NCI-H1417 treated with DMSO at 0.1 percent for 48 hours (cell line): Measurements from ENCODE around the gene FBLL1.
A peak's percentile ranks its signal among the peaks of the same experiment; 100 is the strongest.
"Not testable (repeated sequence)": the region's sequence is repeated elsewhere in the genome, so short reads cannot be mapped to it uniquely, and the experiment has no call there.

Experiments used
- DNase-seq: peaks from one replicate; lab custom pipeline; 2025; lab: John Stamatoyannopoulos, UW

FBLL1 gene

GRCh38 chr5:168528521-168529373 is at the start of gene FBLL1:
FBLL1 (plus strand) TSS chr5:168529305; CDS start chr5:168529505, 200 bp downstream.
- DNase-seq = no peak

GRCh38 chr5:168480601-168481000 is 48.5 kb upstream of the FBLL1 start:
- no peak for DNase-seq

- DNase-seq = no peak
Measured at GRCh38 chr5:168481330-168481788, 47.7 kb upstream of the FBLL1 start.

DNA sequence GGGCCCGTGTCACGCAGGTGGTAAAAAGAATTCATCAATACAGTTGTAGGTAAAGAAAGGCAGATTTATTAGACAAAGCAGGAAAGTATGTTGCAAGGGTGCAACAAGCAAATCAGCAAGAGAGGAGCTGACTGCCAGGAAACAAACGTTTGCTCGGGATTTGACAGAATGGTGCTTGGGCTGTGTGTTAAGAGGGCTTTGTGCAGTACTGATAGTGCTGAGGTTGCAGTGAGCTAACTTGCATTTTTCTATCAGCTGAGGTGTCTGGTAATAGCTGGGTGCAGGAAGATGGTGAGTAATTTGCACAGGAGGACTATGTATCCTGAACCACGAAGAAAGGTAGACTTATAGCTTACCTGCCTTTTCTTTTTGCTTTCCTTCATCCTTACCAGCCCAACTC is 46.7 kb upstream of the FBLL1 start:
- DNase-seq = no peak

DNA sequence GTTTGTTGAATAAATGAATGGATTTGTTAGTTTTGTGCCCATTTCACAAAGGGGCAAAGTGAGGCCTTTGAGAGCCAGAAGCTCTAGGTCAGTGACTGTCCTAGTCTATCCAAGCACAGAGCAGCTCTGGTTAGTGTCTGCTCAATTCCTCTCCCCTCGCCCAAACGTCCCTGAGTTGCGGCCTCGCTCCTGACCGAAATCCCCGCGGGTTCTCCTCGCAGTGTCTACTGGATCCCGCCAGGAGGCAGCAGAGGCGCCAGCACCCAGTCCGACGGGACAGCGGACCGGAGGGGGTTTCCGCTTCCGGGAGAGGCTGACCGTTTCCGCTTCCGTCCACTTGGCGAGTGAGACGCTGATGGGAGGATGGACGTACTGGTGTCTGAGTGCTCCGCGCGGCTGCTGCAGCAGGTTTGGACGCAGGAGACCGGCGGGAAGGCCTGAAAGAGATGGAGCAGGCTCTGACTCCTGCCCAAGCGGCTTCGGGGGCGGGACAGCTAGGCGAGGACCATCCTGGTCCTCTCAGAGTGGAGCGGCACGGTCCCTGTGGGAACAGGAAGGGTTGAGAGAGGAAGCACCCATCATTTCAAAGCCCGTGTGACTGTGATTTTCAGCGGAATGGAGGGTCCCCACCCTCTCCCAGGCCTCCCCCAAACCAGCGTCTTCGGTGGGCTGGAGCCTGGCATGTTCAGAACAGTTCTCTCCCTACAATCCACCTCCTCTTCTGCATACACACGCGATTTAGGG is 42.8 kb upstream of the FBLL1 start, which contains the start of gene RARS1:
TSS of gene RARS1 (plus strand) at position 336 of the 744 bp plus-strand sequence. CDS start at position 364, 28 bp downstream.
- peak; percentile 58 for DNase-seq

DNA sequence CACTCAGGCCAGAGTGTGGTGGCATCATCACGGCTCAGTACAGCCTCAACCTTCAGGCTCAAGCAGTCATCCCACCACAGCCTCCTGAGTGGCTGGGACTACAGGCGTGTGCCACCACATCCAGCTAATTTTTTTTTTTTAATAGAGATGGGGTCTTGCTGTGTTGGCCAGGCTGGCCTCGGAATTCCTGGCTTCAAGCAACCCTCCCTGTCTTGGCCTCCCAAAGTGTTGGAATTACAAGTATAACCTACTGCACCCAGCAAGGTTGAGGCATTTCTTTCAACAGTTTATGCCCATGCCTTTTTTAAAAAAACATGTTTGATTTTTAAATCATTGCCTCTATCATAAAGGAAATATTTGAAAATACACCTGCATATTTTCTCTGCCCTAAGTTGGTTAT is 40.0 kb upstream of the FBLL1 start:
- no peak for DNase-seq

DNA sequence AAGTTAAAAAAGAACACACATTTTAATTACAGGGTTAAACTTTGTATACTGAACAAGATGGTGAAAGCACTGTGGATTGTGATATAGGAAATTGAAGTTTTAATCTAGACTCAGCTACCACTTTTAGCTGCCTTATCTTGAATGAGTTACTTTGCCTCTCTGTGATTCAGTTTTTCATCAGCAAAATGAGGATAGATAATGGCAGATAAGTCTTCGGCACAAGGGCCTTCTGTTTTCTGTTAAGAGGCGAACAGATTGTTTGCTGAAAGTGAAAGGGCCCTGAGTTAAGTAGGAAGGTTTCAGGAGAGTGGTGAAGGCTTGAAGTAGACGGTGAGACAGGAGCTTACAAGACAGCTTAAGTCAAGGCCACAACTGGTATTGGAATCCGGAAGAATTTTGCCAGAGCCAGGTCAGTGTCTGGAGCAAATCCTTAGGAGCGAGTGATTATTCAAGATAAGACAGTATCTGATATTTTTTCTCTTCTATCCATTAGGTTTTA is 35.0 kb upstream of the FBLL1 start:
- DNase-seq = no peak

DNA sequence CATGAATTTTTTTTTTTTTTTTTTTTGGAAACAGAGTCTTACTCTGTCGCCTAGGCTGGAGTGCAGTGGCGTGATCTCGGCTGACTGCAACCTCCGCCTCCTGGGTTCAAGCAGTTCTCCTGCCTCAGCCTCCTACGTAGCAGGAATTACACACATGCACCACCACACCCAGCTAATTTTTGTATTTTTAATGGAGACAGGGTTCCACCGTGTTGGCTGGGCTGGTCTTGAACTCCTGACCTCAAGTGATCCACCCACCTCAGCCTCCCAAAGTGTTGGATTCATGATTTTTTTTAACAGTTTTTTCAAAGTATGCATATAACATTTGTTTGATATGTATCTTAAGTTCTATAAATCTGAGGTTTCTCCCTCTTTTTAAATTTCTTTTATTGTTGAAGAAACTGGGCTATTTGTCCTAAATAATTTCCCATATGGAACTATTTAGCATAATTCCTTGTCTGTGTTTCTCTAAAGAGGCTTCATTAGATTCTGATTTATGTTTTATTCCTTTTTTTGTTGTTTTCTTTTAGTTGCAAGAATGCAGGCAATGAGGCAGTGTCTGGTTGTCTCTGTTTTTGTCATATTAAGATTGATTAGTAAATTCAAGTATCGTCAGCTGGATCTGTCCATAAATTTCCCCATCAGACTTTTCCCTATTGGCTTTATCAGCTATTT is 26.4 kb upstream of the FBLL1 start:
- DNase-seq = no peak

- DNase-seq = no peak
Measured at GRCh38 chr5:168513861-168514428, 15.2 kb upstream of the FBLL1 start.

DNA sequence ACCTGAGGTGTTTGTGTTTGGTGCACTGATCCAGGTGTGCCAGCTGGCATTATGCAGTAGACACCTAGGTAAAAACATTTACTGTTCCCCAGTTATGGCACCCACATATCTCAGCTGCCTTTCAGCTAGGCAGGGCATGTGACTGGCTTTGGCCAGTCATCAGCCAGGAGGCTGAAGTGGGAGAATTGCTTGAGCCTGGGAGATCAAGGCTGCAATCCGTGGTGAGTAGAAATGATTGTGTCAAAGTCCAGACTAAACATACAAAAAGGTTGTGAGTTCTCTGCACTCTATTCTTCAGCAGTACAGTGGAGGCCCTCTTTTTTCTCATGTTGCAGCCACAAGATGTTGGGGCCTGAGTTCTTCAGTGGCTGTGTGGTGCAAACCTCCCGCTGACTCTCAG is 3.2 kb upstream of the FBLL1 start:
- DNase-seq = no peak

GRCh38 chr5:168527756-168528295 is 1.3 kb upstream of the FBLL1 start:
- no peak for DNase-seq

DNA sequence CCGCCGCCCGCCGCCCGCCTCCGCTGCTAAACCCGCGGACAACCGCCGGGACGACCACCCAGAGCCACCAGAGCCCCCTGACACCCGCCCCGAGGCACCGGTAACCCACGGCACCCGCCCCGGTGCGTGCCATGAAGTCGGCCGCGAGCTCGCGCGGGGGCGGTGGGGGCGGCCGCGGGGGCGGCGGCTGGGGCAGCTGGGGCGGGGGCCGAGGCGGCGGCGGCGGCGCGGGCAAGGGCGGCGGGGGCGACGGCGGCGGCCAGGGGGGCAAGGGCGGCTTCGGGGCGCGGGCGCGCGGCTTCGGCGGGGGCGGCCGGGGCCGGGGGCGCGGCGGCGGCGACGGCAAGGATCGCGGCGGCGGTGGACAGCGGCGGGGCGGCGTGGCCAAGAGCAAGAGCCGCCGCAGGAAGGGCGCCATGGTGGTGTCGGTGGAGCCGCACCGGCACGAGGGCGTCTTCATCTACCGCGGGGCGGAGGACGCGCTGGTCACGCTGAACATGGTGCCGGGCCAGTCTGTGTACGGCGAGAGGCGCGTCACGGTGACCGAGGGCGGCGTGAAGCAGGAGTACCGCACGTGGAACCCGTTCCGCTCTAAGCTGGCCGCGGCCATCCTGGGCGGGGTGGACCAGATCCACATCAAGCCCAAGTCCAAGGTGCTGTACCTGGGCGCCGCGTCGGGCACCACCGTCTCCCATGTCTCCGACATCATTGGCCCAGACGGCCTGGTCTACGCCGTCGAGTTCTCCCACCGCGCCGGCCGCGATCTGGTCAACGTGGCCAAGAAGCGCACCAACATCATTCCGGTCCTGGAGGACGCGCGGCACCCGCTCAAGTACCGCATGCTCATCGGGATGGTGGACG is 499 bp downstream of the FBLL1 start:
- DNase-seq = no peak

GRCh38 chr5:168530621-168531150 is 1.6 kb downstream of the FBLL1 start:
- no peak for DNase-seq

DNA sequence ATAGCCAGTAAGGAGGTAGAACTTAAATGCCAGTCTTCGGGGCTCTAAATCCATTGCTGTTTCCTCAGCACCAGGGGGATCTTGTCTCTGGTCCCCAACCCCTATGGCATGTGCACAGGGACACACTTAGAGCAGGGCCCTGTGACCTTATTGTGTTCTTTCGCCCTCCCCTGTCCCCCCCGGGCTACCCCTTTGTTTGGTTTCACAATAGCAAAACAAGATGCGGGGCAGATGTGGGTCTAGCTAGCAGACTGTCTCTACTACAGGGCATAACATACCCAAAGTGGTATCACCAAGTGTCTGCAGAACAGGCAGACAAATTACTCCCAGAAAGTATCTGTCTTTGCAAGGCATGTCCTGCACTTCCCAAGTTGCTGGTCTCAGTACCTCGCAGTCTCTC is 2.1 kb downstream of the FBLL1 start:
- DNase-seq = no peak

- DNase-seq = no peak
Measured at GRCh38 chr5:168531987-168532864, 3.1 kb downstream of the FBLL1 start.

DNA sequence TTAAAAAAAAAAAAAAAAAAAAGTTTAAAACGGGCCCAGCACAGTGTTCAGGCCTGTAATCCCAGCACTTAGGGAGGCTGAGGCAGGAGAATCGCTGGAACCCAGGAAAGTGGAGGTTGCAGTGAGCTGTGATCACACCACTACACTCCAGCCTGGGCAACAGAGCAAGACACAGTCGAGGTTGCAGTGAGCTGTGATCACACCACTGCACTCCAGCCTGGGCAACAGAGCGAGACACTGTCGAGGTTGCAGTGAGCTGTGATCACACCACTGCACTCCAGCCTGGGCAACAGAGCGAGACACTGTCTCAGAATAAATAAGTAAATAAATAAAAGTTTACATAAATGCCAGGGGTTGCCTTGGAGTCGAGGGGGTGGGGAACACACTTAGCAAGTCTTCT is 5.2 kb downstream of the FBLL1 start:
- not testable (repeated sequence) for DNase-seq

GRCh38 chr5:168537176-168537575 is 8.1 kb downstream of the FBLL1 start:
- DNase-seq = no peak

GRCh38 chr5:168549554-168549953 is 20.4 kb downstream of the FBLL1 start:
- no peak for DNase-seq

DNA sequence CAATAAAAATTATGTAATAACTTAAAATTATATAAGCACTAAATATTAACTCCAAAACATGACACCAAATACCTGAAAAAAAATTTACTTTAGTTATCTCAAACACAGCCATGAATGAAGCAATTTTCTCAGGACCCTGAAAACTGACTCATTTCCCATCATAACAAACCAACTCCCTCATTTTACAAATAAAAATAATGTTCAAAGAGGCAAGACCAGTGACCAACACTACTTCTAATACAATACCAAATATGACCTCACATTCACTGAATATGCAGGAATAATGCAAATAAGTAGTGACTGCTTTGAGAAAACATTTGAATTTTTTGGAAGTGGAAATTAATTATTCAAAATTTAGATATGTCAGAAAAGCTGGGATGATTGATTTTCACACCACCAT is 21.6 kb downstream of the FBLL1 start:
- DNase-seq = no peak
